K562 (cell line): ENCODE results near the gene NOC4L. TPM values are rescaled to one million over a fixed set of nuclear protein-coding genes. Genes with fewer than 3 reads are reported as not detected.

Experiments
- ATAC-seq: fragments of 200-7000 bp; cut with Tn5 transposase; 3 replicates; pipeline ENCODE4 v1.9.1; 2020; ENCODE audit warnings: moderate library complexity
- BruUV-seq: library from RNA; stranded (reverse); fragments of 400-500 nt; replicated peaks from 2 replicates; lab custom pipeline; 2021; lab: Mats Ljungman, UMichigan
- CTCF ChIA-PET: fragments of 300-600 bp; formaldehyde crosslinking; extraction: SDS; loops from one replicate; lab custom pipeline; 2021; ENCODE audit warnings: low intra/inter-chr PET ratio; lab: Yijun Ruan, JAX
- POLR2A ChIA-PET: fragments of 300-600, 350-650 bp; sonication (Branson Sonifier 250); formaldehyde crosslinking; extraction: SDS; loops from one replicate; lab custom pipeline; 2021; ENCODE audit warnings: antibody characterized with exemption, inconsistent platforms; lab: Yijun Ruan, JAX
- DNase-seq, 4 experiments: peaks; one replicate each; pipeline versions ENCODE4 v3.0.0 to v3.0.0-alpha.2; 2011 to 2018; ENCODE audit warnings: low spot score in 3 of 4, mixed read lengths in 3 of 4; ENCODE audit errors: extremely low read depth in 1 of 4
- FAIRE-seq: peaks from 2 replicates; lab custom pipeline; 2011; peaks lifted over from hg19 to GRCh38; lab: Jason Lieb, UNC
- H2AFZ ChIP-seq: 2 replicates; pipeline ENCODE4 v1.6.0; 2011; ENCODE audit warnings: low read depth, low read length, control low read depth, inconsistent platforms
- H3K27ac ChIP-seq: fragments of 200-600 bp; 3 replicates; pipeline ENCODE4 v1.8.0; 2011; ENCODE audit warnings: low read depth, mild to moderate bottlenecking, control low read depth, inconsistent platforms, low read length, moderate library complexity, mixed read lengths; ENCODE audit errors: extremely low read depth
- H3K27me3 ChIP-seq, 2 experiments: fragments of 300-600 bp in 1 of 2; 2 replicates in 1 of 2; 3 replicates in 1 of 2; pipeline versions ENCODE4 v1.6.0 to v1.8.0; 2011; ENCODE audit warnings: inconsistent platforms in 2 of 2, low read length in 2 of 2, mild to moderate bottlenecking in 1 of 2, mixed read lengths in 1 of 2, moderate library complexity in 1 of 2; ENCODE audit not compliant: control insufficient read depth in 2 of 2, insufficient read depth in 2 of 2
- H3K36me3 ChIP-seq: fragments of 300-600 bp; 3 replicates; pipeline ENCODE4 v1.8.0; 2011; ENCODE audit warnings: mild to moderate bottlenecking, low read length, inconsistent platforms; ENCODE audit not compliant: control insufficient read depth, insufficient read depth
- H3K4me1 ChIP-seq, 2 experiments: fragments of 200-600 bp in 1 of 2; replicated peaks in 1 of 2; 2 replicates in 1 of 2; 3 replicates in 1 of 2; pipeline versions ENCODE4 v1.5.1 to v1.8.0; 2011; ENCODE audit warnings: inconsistent platforms in 2 of 2, low read length in 2 of 2, mild to moderate bottlenecking in 1 of 2, mixed read lengths in 1 of 2, moderate library complexity in 1 of 2; ENCODE audit not compliant: control insufficient read depth in 2 of 2, insufficient read depth in 2 of 2
- H3K4me2 ChIP-seq: 2 replicates; pipeline ENCODE4 v1.6.1; 2011; ENCODE audit warnings: low read length, control low read depth, inconsistent platforms, mixed read lengths; ENCODE audit not compliant: insufficient read depth
- H3K4me3 ChIP-seq: fragments of 200-600 bp; sonication (generic), shearing (Covaris generic); 2 replicates; pipeline ENCODE4 v1.5.1; 2016; ENCODE audit warnings: control low read depth, inconsistent platforms
- H3K79me2 ChIP-seq: fragments of 200-600 bp; 3 replicates; pipeline ENCODE4 v1.8.0; 2011; ENCODE audit warnings: low read length, inconsistent platforms; ENCODE audit not compliant: control insufficient read depth, insufficient read depth
- H3K9ac ChIP-seq, 2 experiments: 2 replicates each; pipeline versions ENCODE4 v1.6.0 to v1.6.1; 2011; ENCODE audit warnings: low read depth in 2 of 2, low read length in 2 of 2, control low read depth in 1 of 2, inconsistent platforms in 1 of 2, mild to moderate bottlenecking in 1 of 2, mixed read lengths in 1 of 2; ENCODE audit not compliant: insufficient read depth in 1 of 2
- H3K9me1 ChIP-seq: one replicate; pipeline ENCODE4 v1.6.0; 2011; ENCODE audit warnings: inconsistent platforms, mild to moderate bottlenecking, low read length, moderate library complexity; ENCODE audit not compliant: control insufficient read depth, insufficient read depth
- H3K9me3 ChIP-seq: replicated peaks from 2 replicates; pipeline ENCODE4 v1.5.1; 2011; ENCODE audit warnings: low read depth, low read length, inconsistent platforms; ENCODE audit not compliant: control insufficient read depth, insufficient read depth
- H4K20me1 ChIP-seq: replicated peaks from 2 replicates; pipeline ENCODE4 v1.6.1; 2011; ENCODE audit warnings: low read length, inconsistent platforms, mixed read lengths; ENCODE audit not compliant: control insufficient read depth, insufficient read depth
- ASH1L ChIP-seq: fragments of 450-650 bp; IDR thresholded peaks from 2 replicates; pipeline ENCODE4 v1.6.1; 2018; ENCODE audit warnings: borderline replicate concordance, mild to moderate bottlenecking, low read depth; ENCODE audit not compliant: partially characterized antibody
- BACH1 ChIP-seq: fragments of 200-800 bp; sonication (Bioruptor generic); IDR thresholded peaks from 2 replicates; pipeline ENCODE4 v1.6.1; 2016; ENCODE audit warnings: missing genetic modification characterization, missing compliant biosample characterization
- EP300 ChIP-seq: IDR thresholded peaks from 2 replicates; pipeline ENCODE4 v1.6.1; 2012; ENCODE audit warnings: low read length, improper control_type of control experiment
- GABPA ChIP-seq: fragments of 200-800 bp; sonication (Bioruptor generic); conservative IDR thresholded peaks from 2 replicates; pipeline ENCODE4 v1.6.1; 2016; ENCODE audit warnings: low read depth, missing genetic modification characterization, missing compliant biosample characterization
- KDM5B ChIP-seq: fragments of 200-600 bp; sonication (generic); IDR thresholded peaks from 2 replicates; pipeline ENCODE4 v1.6.1; 2012; ENCODE audit warnings: low read depth, mild to moderate bottlenecking, moderate library complexity, low read length, control low read depth, inconsistent platforms; ENCODE audit not compliant: insufficient replicate concordance
- NFATC3 ChIP-seq: fragments of 450-650 bp; IDR thresholded peaks from 2 replicates; pipeline ENCODE4 v1.6.1; 2017; ENCODE audit warnings: mild to moderate bottlenecking
- NUFIP1 ChIP-seq: fragments of 450-650 bp; IDR thresholded peaks from 2 replicates; pipeline ENCODE4 v1.6.1; 2018; ENCODE audit not compliant: partially characterized antibody
- PPARD ChIP-seq: fragments of 250-450 bp; sonication (Bioruptor Pico); IDR thresholded peaks from 2 replicates; pipeline ENCODE4 v1.8.0; 2022; ENCODE audit warnings: inconsistent platforms, mild to moderate bottlenecking, moderate library complexity
- RBM14 ChIP-seq: fragments of 200-400 bp; formaldehyde crosslinking; IDR thresholded peaks from 2 replicates; pipeline ENCODE4 v1.6.1; 2018; ENCODE audit warnings: low read depth, mild to moderate bottlenecking, low read length, moderate library complexity, borderline replicate concordance; ENCODE audit not compliant: insufficient read depth
- ZEB2 ChIP-seq: fragments of 450-650 bp; IDR thresholded peaks from 2 replicates; pipeline ENCODE4 v1.6.1; 2016
- ZNF165 ChIP-seq: fragments of 250-450 bp; sonication (Bioruptor Pico); IDR thresholded peaks from 2 replicates; pipeline ENCODE4 v1.4.0; 2020; ENCODE audit warnings: borderline replicate concordance
- ZNF436 ChIP-seq: fragments of 250-450, 450-650 bp; sonication (Bioruptor Pico); formaldehyde crosslinking; IDR thresholded peaks from 2 replicates; pipeline ENCODE4 v1.7.0; 2020; ENCODE audit warnings: mild to moderate bottlenecking
- WGBS: fragments of 100-300 bp; shearing (Covaris generic); methylation state at CpG from one replicate; pipeline ENCODE4 v1.1.6; 2016; ENCODE audit warnings: low coverage, mixed read lengths; ENCODE audit not compliant: insufficient coverage; ENCODE audit errors: missing lambda C conversion rate; 5-methylcytosine and 5-hydroxymethylcytosine counted together
- in situ Hi-C: fragments of 300-500 bp; cut with MboI; formaldehyde crosslinking; loops from 4 replicates; pipeline ENCODE4 v1.15.0; 2018; ENCODE audit warnings: inconsistent platforms, mixed read lengths
- intact Hi-C: fragments of 100-400 bp; cut with micrococcal nuclease; formaldehyde crosslinking; loops from 2 replicates; pipeline ENCODE4 v1.14.2; 2022
- polyA plus RNA-seq, 8 experiments: library from polyadenylated mRNA; depleted of rRNA in 4 of 8; stranded (reverse) in 5 of 8; unstranded in 3 of 8; fragments of >200 nt; fragmentation: Nextera tagmentation in 2 of 8; fragmentation: Illumina TruSeq in 1 of 8; extraction: Ambion mirVana in 2 of 8; extraction: Trizol in 1 of 8; gene quantifications; 2 replicates each; pipeline versions ENCODE4 v1.2.1 to v1.2.3, GENCODE V29; 2011 to 2014; ENCODE audit warnings: inconsistent platforms in 1 of 8, missing spikeins in 1 of 8
- total RNA-seq, 7 experiments: library from RNA; depleted of rRNA in 6 of 7; stranded (reverse); fragments of >200 nt in 6 of 7; fragmentation: Illumina TruSeq in 2 of 7; extraction: Trizol in 2 of 7; gene quantifications; 2 replicates each; pipeline versions ENCODE4 v1.2.1 to v1.2.3, GENCODE V29; 2011 to 2021; ENCODE audit warnings: low replicate concordance in 1 of 7
- TF ChIP-seq, protein P1 (sequence below): sonication (generic); formaldehyde crosslinking; IDR thresholded peaks from 2 replicates; pipeline ENCODE4 v1.8.1; 2022; ENCODE audit warnings: missing genetic modification reagents
- TF ChIP-seq, protein P2 (sequence below): sonication (generic); formaldehyde crosslinking; IDR thresholded peaks from 2 replicates; pipeline ENCODE4 v1.8.1; 2023; ENCODE audit warnings: mild to moderate bottlenecking, missing genetic modification reagents
- TF ChIP-seq, protein P3 (sequence below): sonication (generic); formaldehyde crosslinking; IDR thresholded peaks from 2 replicates; pipeline ENCODE4 v1.8.0; 2022; ENCODE audit warnings: missing genetic modification reagents, mild to moderate bottlenecking, borderline replicate concordance

The NOC4L gene
- total and polyA plus RNA-seq, 9 of the 15 experiments (the other 6 are each of a cell fraction or from before 2014, with no cell fraction given): 1.3 to 77.0 (median 20.0) TPM

DNA sequence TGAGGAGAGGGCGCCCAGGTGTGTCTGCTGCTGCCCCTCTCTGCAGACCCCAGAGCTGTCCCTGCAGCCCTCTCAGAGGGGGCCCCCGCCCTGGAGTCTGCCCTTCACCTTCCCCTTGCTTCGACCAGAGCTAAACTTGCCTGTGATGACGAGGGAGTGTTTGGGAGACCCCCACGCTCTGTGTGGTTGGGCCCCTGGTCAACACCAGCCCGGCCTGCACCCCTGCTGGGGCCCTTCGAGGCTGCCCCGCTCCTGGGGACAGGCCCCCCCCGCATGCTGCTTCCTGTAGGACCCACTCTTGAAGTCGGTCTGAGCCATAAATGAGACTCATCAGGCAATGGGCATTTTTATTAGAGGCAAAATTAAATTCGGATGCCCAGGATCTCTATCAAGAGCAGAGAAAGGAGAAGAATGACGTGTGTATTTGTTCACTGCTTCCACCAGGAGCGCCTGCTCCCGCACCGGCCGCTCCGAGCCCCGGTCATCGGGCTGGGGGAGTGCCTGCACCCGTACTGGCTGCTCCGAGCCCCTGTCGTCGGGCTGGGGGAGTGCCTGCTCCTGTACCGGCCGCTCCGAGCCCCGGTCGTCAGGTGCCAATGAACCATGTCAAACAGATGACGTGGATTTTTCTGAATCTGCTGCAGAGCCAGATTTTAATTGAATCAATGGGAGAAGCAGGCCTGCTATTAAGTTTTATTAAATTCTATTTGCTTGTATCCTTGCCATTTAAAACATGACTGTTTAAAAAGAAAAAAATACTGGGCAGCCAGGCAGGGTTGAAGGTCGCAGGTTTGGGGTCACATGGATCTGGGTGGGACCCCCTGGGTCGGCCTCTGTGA is 47.7 kb downstream of the NOC4L start:
- ChIA-PET POLR2A (interaction anchor here (0.6 kb wide), 1 partner anchor 161 kb away, joined by 5 read pairs; no protein-coding TSS in a partner anchor), CTCF (no interaction called here)
- H3K4me3 ChIP-seq: no peak overlapping the region
- H3K9me1 ChIP-seq: no peaks in the 10 kb centered on the region
- intact Hi-C loops (no loop called here), in situ Hi-C loops (no loop called here)
- ATAC-seq (no peak), DNase-seq (no peak), FAIRE-seq (no peak)
- no peak overlapping the region for H3K27ac ChIP-seq
- no peak overlapping the region for H2AFZ ChIP-seq
- no peaks in the 10 kb centered on the region for H3K36me3 ChIP-seq
- no TSS peak for BruUV-seq
- 4% methylated on average over 24 of the region's 31 CpGs for WGBS
- TF ChIP-seq NUFIP1: no peak
- TF ChIP-seq EP300: no peak
- no peak for TF ChIP-seq RBM14
- TF ChIP-seq BACH1 (tag): no peak
- TF ChIP-seq ZEB2: no peak
- TF ChIP-seq ZNF165: no peak
- no peak for TF ChIP-seq ASH1L
- no peak for TF ChIP-seq KDM5B
- TF ChIP-seq NFATC3: no peak
- no peak for TF ChIP-seq ZNF436 (CRISPR knock-in tag)
- TF ChIP-seq, protein P1, sequence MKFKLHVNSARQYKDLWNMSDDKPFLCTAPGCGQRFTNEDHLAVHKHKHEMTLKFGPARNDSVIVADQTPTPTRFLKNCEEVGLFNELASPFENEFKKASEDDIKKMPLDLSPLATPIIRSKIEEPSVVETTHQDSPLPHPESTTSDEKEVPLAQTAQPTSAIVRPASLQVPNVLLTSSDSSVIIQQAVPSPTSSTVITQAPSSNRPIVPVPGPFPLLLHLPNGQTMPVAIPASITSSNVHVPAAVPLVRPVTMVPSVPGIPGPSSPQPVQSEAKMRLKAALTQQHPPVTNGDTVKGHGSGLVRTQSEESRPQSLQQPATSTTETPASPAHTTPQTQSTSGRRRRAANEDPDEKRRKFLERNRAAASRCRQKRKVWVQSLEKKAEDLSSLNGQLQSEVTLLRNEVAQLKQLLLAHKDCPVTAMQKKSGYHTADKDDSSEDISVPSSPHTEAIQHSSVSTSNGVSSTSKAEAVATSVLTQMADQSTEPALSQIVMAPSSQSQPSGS (CRISPR knock-in tag): no peak
- TF ChIP-seq GABPA (tag): no peak
- TF ChIP-seq, protein P2, sequence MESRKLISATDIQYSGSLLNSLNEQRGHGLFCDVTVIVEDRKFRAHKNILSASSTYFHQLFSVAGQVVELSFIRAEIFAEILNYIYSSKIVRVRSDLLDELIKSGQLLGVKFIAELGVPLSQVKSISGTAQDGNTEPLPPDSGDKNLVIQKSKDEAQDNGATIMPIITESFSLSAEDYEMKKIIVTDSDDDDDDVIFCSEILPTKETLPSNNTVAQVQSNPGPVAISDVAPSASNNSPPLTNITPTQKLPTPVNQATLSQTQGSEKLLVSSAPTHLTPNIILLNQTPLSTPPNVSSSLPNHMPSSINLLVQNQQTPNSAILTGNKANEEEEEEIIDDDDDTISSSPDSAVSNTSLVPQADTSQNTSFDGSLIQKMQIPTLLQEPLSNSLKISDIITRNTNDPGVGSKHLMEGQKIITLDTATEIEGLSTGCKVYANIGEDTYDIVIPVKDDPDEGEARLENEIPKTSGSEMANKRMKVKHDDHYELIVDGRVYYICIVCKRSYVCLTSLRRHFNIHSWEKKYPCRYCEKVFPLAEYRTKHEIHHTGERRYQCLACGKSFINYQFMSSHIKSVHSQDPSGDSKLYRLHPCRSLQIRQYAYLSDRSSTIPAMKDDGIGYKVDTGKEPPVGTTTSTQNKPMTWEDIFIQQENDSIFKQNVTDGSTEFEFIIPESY: no peak
- TF ChIP-seq, protein P3, sequence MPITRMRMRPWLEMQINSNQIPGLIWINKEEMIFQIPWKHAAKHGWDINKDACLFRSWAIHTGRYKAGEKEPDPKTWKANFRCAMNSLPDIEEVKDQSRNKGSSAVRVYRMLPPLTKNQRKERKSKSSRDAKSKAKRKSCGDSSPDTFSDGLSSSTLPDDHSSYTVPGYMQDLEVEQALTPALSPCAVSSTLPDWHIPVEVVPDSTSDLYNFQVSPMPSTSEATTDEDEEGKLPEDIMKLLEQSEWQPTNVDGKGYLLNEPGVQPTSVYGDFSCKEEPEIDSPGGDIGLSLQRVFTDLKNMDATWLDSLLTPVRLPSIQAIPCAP (CRISPR knock-in tag): no peak
- TF ChIP-seq PPARD (CRISPR knock-in tag): no peak
- no peak overlapping the region for H3K9ac ChIP-seq
- H3K4me1 ChIP-seq: peaks cover 3 to 48% of the 10 kb centered on the region in 2 experiments; a peak in 2 of 5 replicates
- H3K79me2 ChIP-seq: no peaks in the 10 kb centered on the region
- H3K9me3 ChIP-seq: peaks cover 19% of the 10 kb centered on the region
- peaks cover 22 to 65% of the 10 kb centered on the region in 2 experiments; a peak in 3 of 5 replicates for H3K27me3 ChIP-seq
- no peak overlapping the region for H3K4me2 ChIP-seq
- H4K20me1 ChIP-seq: no peaks in the 10 kb centered on the region
